H9 (cell line): Measurements from ENCODE around the gene SHTN1. TPM values are rescaled to one million over a fixed set of nuclear protein-coding genes. Genes with fewer than 3 reads are reported as not detected.

Experiments used
- DNase-seq: peaks from one replicate; pipeline ENCODE4 v3.0.0-alpha.2; 2017
- H2AFZ ChIP-seq: one replicate; pipeline ENCODE4 v1.6.1; 2013; ENCODE audit warnings: mild to moderate bottlenecking, low read length, control low read depth, moderate library complexity
- H2AK5ac ChIP-seq: 2 replicates; pipeline ENCODE4 v1.6.1; 2013; ENCODE audit warnings: low read length, control low read depth, mixed read lengths; ENCODE audit not compliant: insufficient read length
- H2BK120ac ChIP-seq: one replicate; pipeline ENCODE4 v1.6.1; 2013; ENCODE audit warnings: low read depth, mild to moderate bottlenecking, low read length, control low read depth, inconsistent platforms; ENCODE audit not compliant: poor library complexity, severe bottlenecking
- H2BK12ac ChIP-seq: 2 replicates; pipeline ENCODE4 v1.6.1; 2013; ENCODE audit warnings: low read length, control low read depth, mixed read lengths, low read depth; ENCODE audit not compliant: insufficient read length
- H2BK15ac ChIP-seq: 2 replicates; pipeline ENCODE4 v1.6.1; 2013; ENCODE audit warnings: low read depth, low read length, control low read depth
- H2BK20ac ChIP-seq: one replicate; pipeline ENCODE4 v1.6.1; 2013; ENCODE audit warnings: low read depth, mild to moderate bottlenecking, low read length, control low read depth, inconsistent platforms; ENCODE audit not compliant: poor library complexity, severe bottlenecking
- H2BK5ac ChIP-seq: 2 replicates; pipeline ENCODE4 v1.6.1; 2013; ENCODE audit warnings: low read length, control low read depth, mixed read lengths; ENCODE audit not compliant: insufficient read length
- H3K14ac ChIP-seq: 2 replicates; pipeline ENCODE4 v1.6.1; 2013; ENCODE audit warnings: low read length, control low read depth; ENCODE audit not compliant: insufficient read depth
- H3K18ac ChIP-seq: 2 replicates; pipeline ENCODE4 v1.6.1; 2013; ENCODE audit warnings: low read depth, mild to moderate bottlenecking, mixed read lengths, low read length, control low read depth; ENCODE audit not compliant: insufficient read length
- H3K23ac ChIP-seq: 2 replicates; pipeline ENCODE4 v1.6.1; 2013; ENCODE audit warnings: low read length, control low read depth, mixed read lengths, low read depth; ENCODE audit not compliant: insufficient read length
- H3K23me2 ChIP-seq: 2 replicates; pipeline ENCODE4 v1.6.1; 2013; ENCODE audit warnings: low read depth, mild to moderate bottlenecking, mixed read lengths, low read length, control low read depth; ENCODE audit not compliant: insufficient read length, poor library complexity, severe bottlenecking
- H3K27ac ChIP-seq: 2 replicates; pipeline ENCODE4 v1.5.1; 2013; ENCODE audit warnings: low read length, control low read depth, mixed read lengths, low read depth; ENCODE audit not compliant: insufficient read length
- H3K27me3 ChIP-seq: 2 replicates; pipeline ENCODE4 v1.6.1; 2013; ENCODE audit warnings: low read length, control low read depth, inconsistent platforms; ENCODE audit not compliant: insufficient read depth
- H3K4ac ChIP-seq: 2 replicates; pipeline ENCODE4 v1.6.1; 2013; ENCODE audit warnings: low read depth, mild to moderate bottlenecking, control low read depth, inconsistent platforms, low read length, moderate library complexity
- H3K4me1 ChIP-seq: 2 replicates; pipeline ENCODE4 v1.6.1; 2013; ENCODE audit warnings: low read length, control low read depth, inconsistent platforms; ENCODE audit not compliant: insufficient read depth
- H3K4me2 ChIP-seq: 2 replicates; pipeline ENCODE4 v1.6.1; 2013; ENCODE audit warnings: low read length, control low read depth, mixed read lengths; ENCODE audit not compliant: insufficient read length, insufficient read depth
- H3K56ac ChIP-seq: 2 replicates; pipeline ENCODE4 v1.6.1; 2013; ENCODE audit warnings: low read depth, mild to moderate bottlenecking, mixed read lengths, low read length, control low read depth; ENCODE audit not compliant: insufficient read length
- H3K79me1 ChIP-seq: 2 replicates; pipeline ENCODE4 v1.6.1; 2013; ENCODE audit warnings: low read depth, mild to moderate bottlenecking, moderate library complexity, low read length, control low read depth, inconsistent platforms; ENCODE audit not compliant: insufficient read depth, poor library complexity, severe bottlenecking
- H3K79me2 ChIP-seq: 2 replicates; pipeline ENCODE4 v1.6.1; 2013; ENCODE audit warnings: low read length, control low read depth, inconsistent platforms; ENCODE audit not compliant: insufficient read depth
- H3K9ac ChIP-seq: 2 replicates; pipeline ENCODE4 v1.6.1; 2013; ENCODE audit warnings: low read length, control low read depth, mixed read lengths; ENCODE audit not compliant: insufficient read length; ENCODE audit errors: extremely low read depth
- H3K9me3 ChIP-seq: one replicate; pipeline ENCODE4 v1.6.1; 2013; ENCODE audit warnings: low read depth, low read length, inconsistent platforms; ENCODE audit not compliant: control insufficient read depth
- H3T11ph ChIP-seq: one replicate; pipeline ENCODE4 v1.6.1; 2013; ENCODE audit warnings: mild to moderate bottlenecking, low read length, control low read depth, inconsistent platforms
- H4K20me1 ChIP-seq: one replicate; pipeline ENCODE4 v1.6.1; 2013; ENCODE audit not compliant: control insufficient read depth, insufficient read length, insufficient read depth
- H4K5ac ChIP-seq: 2 replicates; pipeline ENCODE4 v1.6.1; 2013; ENCODE audit warnings: low read depth, mild to moderate bottlenecking, mixed read lengths, low read length, control low read depth; ENCODE audit not compliant: insufficient read length
- H4K8ac ChIP-seq: replicated peaks from 2 replicates; pipeline ENCODE4 v1.6.1; 2013; ENCODE audit warnings: low read length, control low read depth, mixed read lengths, low read depth; ENCODE audit not compliant: insufficient read length
- H4K91ac ChIP-seq: 2 replicates; pipeline ENCODE4 v1.6.1; 2013; ENCODE audit warnings: low read depth, mild to moderate bottlenecking, moderate library complexity, mixed read lengths, low read length, control low read depth; ENCODE audit not compliant: insufficient read length
- H3K27ac Mint-ChIP-seq, 3 experiments: 2 replicates in 2 of 3; 3 replicates in 1 of 3; pipeline ENCODE4 v1.8.0; 2020 to 2021; ENCODE audit warnings: mixed read lengths in 3 of 3, mild to moderate bottlenecking in 1 of 3, moderate library complexity in 1 of 3
- H3K27me3 Mint-ChIP-seq: 2 replicates; pipeline ENCODE4 v1.8.0; 2021; ENCODE audit warnings: low read depth, mild to moderate bottlenecking, moderate library complexity, mixed read lengths
- H3K36me3 Mint-ChIP-seq, 3 experiments: 2 replicates in 2 of 3; 3 replicates in 1 of 3; pipeline ENCODE4 v1.8.0; 2020 to 2021; ENCODE audit warnings: low read depth in 3 of 3, mixed read lengths in 3 of 3; ENCODE audit not compliant: insufficient read depth in 1 of 3
- H3K4me1 Mint-ChIP-seq, 2 experiments: 2 replicates each; pipeline ENCODE4 v1.8.0; 2020; ENCODE audit warnings: mixed read lengths in 2 of 2
- H3K4me3 Mint-ChIP-seq, 2 experiments: 2 replicates in 1 of 2; 3 replicates in 1 of 2; pipeline ENCODE4 v1.8.0; 2020 to 2021; ENCODE audit warnings: mild to moderate bottlenecking in 2 of 2, mixed read lengths in 2 of 2, moderate library complexity in 1 of 2
- H3K9me3 Mint-ChIP-seq, 2 experiments: 2 replicates in 1 of 2; 3 replicates in 1 of 2; pipeline ENCODE4 v1.8.0; 2020; ENCODE audit warnings: mild to moderate bottlenecking in 2 of 2, mixed read lengths in 2 of 2, moderate library complexity in 1 of 2
- WGBS: extraction: QIAGEN DNeasy Blood & Tissue Kit; methylation state at CpG from one replicate; pipeline ENCODE4 v1.1.7; 2013; ENCODE audit warnings: missing lambda C conversion rate, low lambda C conversion rate, mixed read lengths; ENCODE audit not compliant: insufficient read length; ENCODE audit errors: extremely low coverage; 5-methylcytosine and 5-hydroxymethylcytosine counted together
- total RNA-seq: library from RNA; stranded (reverse); gene quantifications from 2 replicates; pipeline ENCODE4 v1.2.1, GENCODE V29; 2021
- TF ChIP-seq, protein P1 (sequence below): fragments of 200-600 bp; sonication (generic); conservative IDR thresholded peaks from 3 replicates; pipeline ENCODE4 v1.8.0; 2021; ENCODE audit warnings: antibody characterized with exemption, mild to moderate bottlenecking

SHTN1 gene
- total RNA-seq, 1 experiment from 2014 or later, result 22.1 TPM

- Histone ChIP-seq H2BK12ac (no peak overlapping the region), H3T11ph (no peak overlapping the region), H3K27me3 (no peaks in the 10 kb centered on the region), H3K9ac (no peak overlapping the region), H3K4ac (no peak overlapping the region), H4K5ac (no peak overlapping the region), H2AK5ac (no peak overlapping the region), H3K79me2 (no peaks in the 10 kb centered on the region), H3K4me2 (no peak overlapping the region), H3K23ac (no peak overlapping the region), H4K20me1 (no peaks in the 10 kb centered on the region), H3K79me1 (no peaks in the 10 kb centered on the region), H3K23me2 (no peaks in the 10 kb centered on the region), H2AFZ (no peak overlapping the region), H3K9me3 (no peaks in the 10 kb centered on the region), H2BK20ac (no peak overlapping the region), H2BK15ac (no peak overlapping the region), H4K8ac (no peak overlapping the region), H2BK5ac (no peak overlapping the region), H3K27ac (no peak overlapping the region), H2BK120ac (no peak overlapping the region), H3K18ac (no peak overlapping the region), H3K4me1 (peaks cover 7% of the 10 kb centered on the region), H3K56ac (no peak overlapping the region), H3K14ac (no peak overlapping the region), H4K91ac (no peak overlapping the region)
- H3K4me3 Mint-ChIP-seq, result no peak overlapping the region
- no peak for DNase-seq
- no peaks in the 10 kb centered on the region for H3K27me3 Mint-ChIP-seq
- peaks cover 0 to 22% (median 5%) of the 10 kb centered on the region in 3 experiments; a peak in 4 of 7 replicates for H3K36me3 Mint-ChIP-seq
- TF ChIP-seq, protein P1, sequence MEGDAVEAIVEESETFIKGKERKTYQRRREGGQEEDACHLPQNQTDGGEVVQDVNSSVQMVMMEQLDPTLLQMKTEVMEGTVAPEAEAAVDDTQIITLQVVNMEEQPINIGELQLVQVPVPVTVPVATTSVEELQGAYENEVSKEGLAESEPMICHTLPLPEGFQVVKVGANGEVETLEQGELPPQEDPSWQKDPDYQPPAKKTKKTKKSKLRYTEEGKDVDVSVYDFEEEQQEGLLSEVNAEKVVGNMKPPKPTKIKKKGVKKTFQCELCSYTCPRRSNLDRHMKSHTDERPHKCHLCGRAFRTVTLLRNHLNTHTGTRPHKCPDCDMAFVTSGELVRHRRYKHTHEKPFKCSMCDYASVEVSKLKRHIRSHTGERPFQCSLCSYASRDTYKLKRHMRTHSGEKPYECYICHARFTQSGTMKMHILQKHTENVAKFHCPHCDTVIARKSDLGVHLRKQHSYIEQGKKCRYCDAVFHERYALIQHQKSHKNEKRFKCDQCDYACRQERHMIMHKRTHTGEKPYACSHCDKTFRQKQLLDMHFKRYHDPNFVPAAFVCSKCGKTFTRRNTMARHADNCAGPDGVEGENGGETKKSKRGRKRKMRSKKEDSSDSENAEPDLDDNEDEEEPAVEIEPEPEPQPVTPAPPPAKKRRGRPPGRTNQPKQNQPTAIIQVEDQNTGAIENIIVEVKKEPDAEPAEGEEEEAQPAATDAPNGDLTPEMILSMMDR, result no peak
- H3K4me1 Mint-ChIP-seq, result peaks cover 15 to 18% of the 10 kb centered on the region in 2 experiments
- no CpG with 5 or more reads among the region's 1 CpG for WGBS
- H3K27ac Mint-ChIP-seq, result peak overlapping the region in 2 of 3 experiments; percentile 68 to 90; a peak in 1 of 7 replicates
- no peaks in the 10 kb centered on the region for H3K9me3 Mint-ChIP-seq
Observed at GRCh38 chr10:116948530-116948870, 56.5 kb downstream of the SHTN1 start.
